HL-60 (cell line): Measurements from ENCODE around the gene RNF141.

ENCODE experiments used
- DNase-seq, 2 experiments: peaks; one replicate each; pipeline ENCODE4 v3.0.0-alpha.2; 2010 to 2020; ENCODE audit warnings: low read depth in 1 of 2, low spot score in 1 of 2
- H3K27ac ChIP-seq: fragments of 250-450 bp; sonication (Bioruptor Pico); replicated peaks from 2 replicates; pipeline ENCODE4 v1.5.1; 2020; ENCODE audit warnings: mild to moderate bottlenecking, moderate library complexity
- H3K27me3 ChIP-seq: fragments of 250-450 bp; sonication (Bioruptor Pico); 2 replicates; pipeline ENCODE4 v1.5.1; 2021; ENCODE audit warnings: mild to moderate bottlenecking, moderate library complexity; ENCODE audit not compliant: insufficient read depth, poor library complexity, severe bottlenecking
- H3K4me3 ChIP-seq: replicated peaks from 2 replicates; pipeline ENCODE4 v1.5.1; 2011; ENCODE audit warnings: mild to moderate bottlenecking, control low read depth, low read length; ENCODE audit not compliant: insufficient read depth
- CTCF ChIP-seq: IDR thresholded peaks from one replicate; pipeline ENCODE4 v1.5.1; 2011; ENCODE audit warnings: low read length, control low read depth, inconsistent platforms; ENCODE audit not compliant: insufficient read depth
- GABPA ChIP-seq: IDR thresholded peaks from 2 replicates; pipeline ENCODE4 v1.6.1; 2012; ENCODE audit warnings: low read depth
- POLR2AphosphoS5 ChIP-seq: IDR thresholded peaks from 2 replicates; pipeline ENCODE4 v1.6.1; 2012; ENCODE audit warnings: low read depth
- SPI1 ChIP-seq: IDR thresholded peaks from 2 replicates; pipeline ENCODE4 v1.6.1; 2012; ENCODE audit warnings: low read depth, mild to moderate bottlenecking, borderline replicate concordance
- TF ChIP-seq, protein P1 (sequence below): IDR thresholded peaks from 2 replicates; pipeline ENCODE4 v1.6.1; 2012; ENCODE audit warnings: low read depth; ENCODE audit not compliant: insufficient replicate concordance

RNF141 gene

GRCh38 chr11:10504490-10504889 is 36.5 kb downstream of the RNF141 start:
- Histone ChIP-seq H3K27me3 (no peaks in the 10 kb centered on the region), H3K4me3 (no peak overlapping the region), H3K27ac (no peak overlapping the region)
- DNase-seq: no peak
- TF ChIP-seq CTCF: no peak
- no peak for TF ChIP-seq GABPA
- TF ChIP-seq SPI1: no peak
- no peak for TF ChIP-seq POLR2AphosphoS5

DNA sequence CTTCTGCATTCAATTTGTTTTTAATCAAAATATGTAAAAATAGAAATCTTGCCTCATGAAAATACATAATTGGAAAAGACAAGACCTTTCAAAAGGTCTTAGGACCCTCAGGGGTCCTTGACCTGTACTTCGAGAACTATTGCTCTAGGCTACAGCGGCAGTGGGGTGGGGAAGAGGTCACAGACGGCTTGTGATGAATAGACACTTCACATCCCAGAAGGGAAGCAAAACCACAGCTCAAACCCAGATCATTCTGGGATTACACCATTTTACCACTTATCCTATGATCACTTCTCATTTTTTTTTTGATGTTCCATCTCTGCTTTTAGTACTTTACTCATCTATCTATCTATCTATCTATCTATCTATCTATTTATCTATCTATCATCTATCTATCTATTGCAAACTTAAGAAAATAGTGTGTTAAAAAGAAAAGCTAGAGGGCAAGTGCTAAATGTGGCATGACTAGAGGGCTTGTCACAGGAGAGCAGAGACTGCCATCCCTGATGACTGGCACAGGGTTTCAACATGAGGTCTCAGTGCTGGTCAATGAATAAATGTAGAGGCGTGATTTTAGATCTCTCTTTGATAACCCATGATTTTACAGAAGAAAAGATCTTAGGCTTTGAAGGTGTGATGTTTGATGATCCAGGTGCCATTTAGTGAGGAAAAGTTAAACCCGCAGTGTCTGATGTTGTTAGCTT is 37.1 kb downstream of the RNF141 start:
- Histone ChIP-seq H3K27ac (peak overlapping the region; percentile 43), H3K27me3 (no peaks in the 10 kb centered on the region), H3K4me3 (no peak overlapping the region)
- TF ChIP-seq GABPA (no peak), SPI1 (peak; percentile 54; the same call in 1 of the 2 replicates), POLR2AphosphoS5 (0 out of 2 replicates have a peak, but pooled peaks have one; percentile 19)
- TF ChIP-seq, protein P1, sequence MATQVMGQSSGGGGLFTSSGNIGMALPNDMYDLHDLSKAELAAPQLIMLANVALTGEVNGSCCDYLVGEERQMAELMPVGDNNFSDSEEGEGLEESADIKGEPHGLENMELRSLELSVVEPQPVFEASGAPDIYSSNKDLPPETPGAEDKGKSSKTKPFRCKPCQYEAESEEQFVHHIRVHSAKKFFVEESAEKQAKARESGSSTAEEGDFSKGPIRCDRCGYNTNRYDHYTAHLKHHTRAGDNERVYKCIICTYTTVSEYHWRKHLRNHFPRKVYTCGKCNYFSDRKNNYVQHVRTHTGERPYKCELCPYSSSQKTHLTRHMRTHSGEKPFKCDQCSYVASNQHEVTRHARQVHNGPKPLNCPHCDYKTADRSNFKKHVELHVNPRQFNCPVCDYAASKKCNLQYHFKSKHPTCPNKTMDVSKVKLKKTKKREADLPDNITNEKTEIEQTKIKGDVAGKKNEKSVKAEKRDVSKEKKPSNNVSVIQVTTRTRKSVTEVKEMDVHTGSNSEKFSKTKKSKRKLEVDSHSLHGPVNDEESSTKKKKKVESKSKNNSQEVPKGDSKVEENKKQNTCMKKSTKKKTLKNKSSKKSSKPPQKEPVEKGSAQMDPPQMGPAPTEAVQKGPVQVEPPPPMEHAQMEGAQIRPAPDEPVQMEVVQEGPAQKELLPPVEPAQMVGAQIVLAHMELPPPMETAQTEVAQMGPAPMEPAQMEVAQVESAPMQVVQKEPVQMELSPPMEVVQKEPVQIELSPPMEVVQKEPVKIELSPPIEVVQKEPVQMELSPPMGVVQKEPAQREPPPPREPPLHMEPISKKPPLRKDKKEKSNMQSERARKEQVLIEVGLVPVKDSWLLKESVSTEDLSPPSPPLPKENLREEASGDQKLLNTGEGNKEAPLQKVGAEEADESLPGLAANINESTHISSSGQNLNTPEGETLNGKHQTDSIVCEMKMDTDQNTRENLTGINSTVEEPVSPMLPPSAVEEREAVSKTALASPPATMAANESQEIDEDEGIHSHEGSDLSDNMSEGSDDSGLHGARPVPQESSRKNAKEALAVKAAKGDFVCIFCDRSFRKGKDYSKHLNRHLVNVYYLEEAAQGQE: no peak
- DNase-seq: peak in 1 of 2 experiments; percentile 63

DNA sequence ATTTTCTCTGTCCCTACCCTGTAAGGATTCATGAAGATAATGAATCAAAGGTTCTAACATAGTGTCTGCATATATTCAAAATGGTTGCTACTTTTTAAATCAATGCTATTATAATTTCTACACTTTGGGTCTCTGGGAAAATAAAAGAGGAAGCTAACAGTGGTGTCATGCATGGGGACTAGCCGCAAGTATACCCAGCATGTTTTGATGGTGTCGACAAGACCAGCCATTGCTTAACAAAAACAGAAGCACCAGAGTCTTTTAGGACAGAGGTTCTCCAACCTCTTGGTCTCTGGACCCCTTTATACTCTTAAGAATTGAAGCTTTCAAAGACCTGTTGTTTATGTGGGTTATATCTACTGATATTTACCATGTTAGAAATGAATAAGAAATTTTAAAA is 37.8 kb downstream of the RNF141 start:
- Histone ChIP-seq H3K27me3 (no peaks in the 10 kb centered on the region), H3K27ac (peak overlapping the region; percentile 43), H3K4me3 (no peak overlapping the region)
- DNase-seq: peak; percentile 60 to 87
- peak; percentile 51; the same call in 1 of the 2 replicates for TF ChIP-seq SPI1
- TF ChIP-seq POLR2AphosphoS5: no peak

DNA sequence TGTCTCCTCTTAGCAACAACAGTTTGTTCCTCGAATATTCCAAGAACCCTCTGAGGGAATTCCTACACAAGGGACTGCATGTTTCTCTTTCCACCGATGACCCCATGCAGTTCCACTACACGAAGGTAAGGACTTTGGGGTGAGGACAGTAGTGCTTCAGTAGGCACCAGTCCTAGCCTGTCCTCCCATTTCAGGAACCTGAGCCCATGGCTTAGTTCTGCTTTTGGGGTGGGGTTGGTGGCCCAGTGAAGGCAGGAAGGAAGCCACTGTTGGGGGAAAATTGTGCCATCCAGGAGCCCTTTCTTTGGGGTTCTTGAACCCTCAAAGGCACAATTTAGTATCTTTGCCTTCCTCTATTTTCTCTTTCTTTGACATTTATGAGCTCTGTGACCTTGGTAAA is 38.2 kb downstream of the RNF141 start:
- TF ChIP-seq CTCF (no peak), GABPA (no peak), SPI1 (peak; percentile 15; the same call in 1 of the 2 replicates)
- Histone ChIP-seq H3K27ac (peak overlapping the region; percentile 43), H3K4me3 (no peak overlapping the region), H3K27me3 (no peaks in the 10 kb centered on the region)
- peak in 1 of 2 experiments; percentile 84 for DNase-seq

- Histone ChIP-seq H3K27ac (peak overlapping the region; percentile 43), H3K4me3 (no peak overlapping the region), H3K27me3 (no peaks in the 10 kb centered on the region)
- no peak for DNase-seq
- TF ChIP-seq, protein P1: no peak
- TF ChIP-seq POLR2AphosphoS5: no peak
- no peak for TF ChIP-seq CTCF
- TF ChIP-seq GABPA: no peak
- TF ChIP-seq SPI1: no peak
Measured at GRCh38 chr11:10502065-10502680, 38.8 kb downstream of the RNF141 start.
